Measurements from ENCODE around the gene SHMT2. TPM values are rescaled to one million over a fixed set of nuclear protein-coding genes. Genes with fewer than 3 reads are reported as not detected.

Gene SHMT2
- total RNA-seq, 1 donor from 2014 or later, result 118 TPM

GRCh38 chr12:57232156-57232756, 2.7 kb downstream of the SHMT2 start:
- DNase-seq (ENCODE audit: low read depth), result no peak
- TF ChIP-seq, protein P1, sequence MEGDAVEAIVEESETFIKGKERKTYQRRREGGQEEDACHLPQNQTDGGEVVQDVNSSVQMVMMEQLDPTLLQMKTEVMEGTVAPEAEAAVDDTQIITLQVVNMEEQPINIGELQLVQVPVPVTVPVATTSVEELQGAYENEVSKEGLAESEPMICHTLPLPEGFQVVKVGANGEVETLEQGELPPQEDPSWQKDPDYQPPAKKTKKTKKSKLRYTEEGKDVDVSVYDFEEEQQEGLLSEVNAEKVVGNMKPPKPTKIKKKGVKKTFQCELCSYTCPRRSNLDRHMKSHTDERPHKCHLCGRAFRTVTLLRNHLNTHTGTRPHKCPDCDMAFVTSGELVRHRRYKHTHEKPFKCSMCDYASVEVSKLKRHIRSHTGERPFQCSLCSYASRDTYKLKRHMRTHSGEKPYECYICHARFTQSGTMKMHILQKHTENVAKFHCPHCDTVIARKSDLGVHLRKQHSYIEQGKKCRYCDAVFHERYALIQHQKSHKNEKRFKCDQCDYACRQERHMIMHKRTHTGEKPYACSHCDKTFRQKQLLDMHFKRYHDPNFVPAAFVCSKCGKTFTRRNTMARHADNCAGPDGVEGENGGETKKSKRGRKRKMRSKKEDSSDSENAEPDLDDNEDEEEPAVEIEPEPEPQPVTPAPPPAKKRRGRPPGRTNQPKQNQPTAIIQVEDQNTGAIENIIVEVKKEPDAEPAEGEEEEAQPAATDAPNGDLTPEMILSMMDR (conservative IDR thresholded peaks at IDR 0.05; ENCODE audit: low read depth, low read length), result no peak
- H3K4me3 ChIP-seq (ENCODE audit: low read depth, low read length), result no peak overlapping the region

GRCh38 chr12:57233357-57234232, 4.1 kb downstream of the SHMT2 start:
- TF ChIP-seq, protein P1 (conservative IDR thresholded peaks at IDR 0.05; ENCODE audit: low read depth, low read length), result no peak
- no peak overlapping the region for H3K4me3 ChIP-seq (ENCODE audit: low read depth, low read length)
- no peak for DNase-seq (ENCODE audit: low read depth)

DNA sequence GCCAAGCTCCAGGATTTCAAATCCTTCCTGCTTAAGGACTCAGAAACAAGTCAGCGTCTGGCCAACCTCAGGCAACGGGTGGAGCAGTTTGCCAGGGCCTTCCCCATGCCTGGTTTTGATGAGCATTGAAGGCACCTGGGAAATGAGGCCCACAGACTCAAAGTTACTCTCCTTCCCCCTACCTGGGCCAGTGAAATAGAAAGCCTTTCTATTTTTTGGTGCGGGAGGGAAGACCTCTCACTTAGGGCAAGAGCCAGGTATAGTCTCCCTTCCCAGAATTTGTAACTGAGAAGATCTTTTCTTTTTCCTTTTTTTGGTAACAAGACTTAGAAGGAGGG, 4.7 kb downstream of the SHMT2 start:
- H3K4me3 ChIP-seq (ENCODE audit: low read depth, low read length), result no peak overlapping the region
- DNase-seq (ENCODE audit: low read depth), result no peak
- TF ChIP-seq, protein P1 (conservative IDR thresholded peaks at IDR 0.05; ENCODE audit: low read depth, low read length), result no peak

DNA sequence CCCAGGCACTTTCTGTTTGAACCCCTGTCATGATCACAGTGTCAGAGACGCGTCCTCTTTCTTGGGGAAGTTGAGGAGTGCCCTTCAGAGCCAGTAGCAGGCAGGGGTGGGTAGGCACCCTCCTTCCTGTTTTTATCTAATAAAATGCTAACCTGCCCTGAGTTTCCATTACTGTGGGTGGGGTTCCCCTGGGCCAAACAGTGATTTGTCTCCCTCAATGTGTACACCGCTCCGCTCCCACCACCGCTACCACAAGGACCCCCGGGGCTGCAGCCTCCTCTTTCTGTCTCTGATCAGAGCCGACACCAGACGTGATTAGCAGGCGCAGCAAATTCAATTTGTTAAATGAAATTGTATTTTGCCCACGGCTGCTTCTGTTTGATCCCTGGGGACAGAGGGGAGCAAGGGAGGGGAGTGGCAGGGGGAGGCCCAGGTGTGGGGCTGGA, 5.1 kb downstream of the SHMT2 start:
- H3K4me3 ChIP-seq (ENCODE audit: low read depth, low read length), result no peak overlapping the region
- no peak for DNase-seq (ENCODE audit: low read depth)
- TF ChIP-seq, protein P1 (conservative IDR thresholded peaks at IDR 0.05; ENCODE audit: low read depth, low read length), result no peak

- no peak overlapping the region for H3K4me3 ChIP-seq (ENCODE audit: low read depth, low read length)
- TF ChIP-seq, protein P1 (conservative IDR thresholded peaks at IDR 0.05; ENCODE audit: low read depth, low read length), result no peak
- no peak for DNase-seq (ENCODE audit: low read depth)
Observed at GRCh38 chr12:57235017-57235727, 5.7 kb downstream of the SHMT2 start.

GRCh38 chr12:57235728-57236131, 6.2 kb downstream of the SHMT2 start:
- H3K4me3 ChIP-seq (ENCODE audit: low read depth, low read length), result no peak overlapping the region
- TF ChIP-seq, protein P1 (conservative IDR thresholded peaks at IDR 0.05; ENCODE audit: low read depth, low read length), result no peak
- DNase-seq (ENCODE audit: low read depth), result no peak
